Ishikawa (cell line): ENCODE results near the gene PODN.

Source experiments
- CEBPB ChIP-seq: IDR thresholded peaks from 2 replicates; pipeline ENCODE4 v1.6.1; 2012
- EGR1 ChIP-seq: IDR thresholded peaks from 2 replicates; pipeline ENCODE4 v1.6.1; 2012
- TF ChIP-seq, protein P1 (sequence below): IDR thresholded peaks from 2 replicates; pipeline ENCODE4 v1.6.1; 2012

- TF ChIP-seq CEBPB = no peak
- TF ChIP-seq, protein P1, sequence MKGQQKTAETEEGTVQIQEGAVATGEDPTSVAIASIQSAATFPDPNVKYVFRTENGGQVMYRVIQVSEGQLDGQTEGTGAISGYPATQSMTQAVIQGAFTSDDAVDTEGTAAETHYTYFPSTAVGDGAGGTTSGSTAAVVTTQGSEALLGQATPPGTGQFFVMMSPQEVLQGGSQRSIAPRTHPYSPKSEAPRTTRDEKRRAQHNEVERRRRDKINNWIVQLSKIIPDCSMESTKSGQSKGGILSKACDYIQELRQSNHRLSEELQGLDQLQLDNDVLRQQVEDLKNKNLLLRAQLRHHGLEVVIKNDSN = no peak
- TF ChIP-seq EGR1 = no peak
These were observed 722 bp upstream of the PODN start for GRCh38 chr1:53061123-53061858.
